ENCODE measurements around the gene TMEM97.
A peak's percentile ranks its signal among the peaks of the same experiment; 100 is the strongest.

TMEM97 gene

GRCh38 chr17:28364665-28365363 is 45.8 kb downstream of the TMEM97 start, which contains the start of gene SEBOX:
SEBOX (minus strand) TSS chr17:28365199; CDS start chr17:28365151, 48 bp downstream.
- Histone ChIP-seq H3K4me1 (ENCODE audit: control insufficient read depth, insufficient read depth, low read length, poor library complexity, severe bottlenecking) (peaks cover 6% of the 10 kb centered on the region), H3K27ac (ENCODE audit: low read depth, low read length, severe bottlenecking) (no peak within 1 kb of the TSS), H3K9me3 (ENCODE audit: control insufficient read depth, low read length) (no peaks in the 10 kb centered on the region), H3K4me3 (ENCODE audit: extremely low read depth, insufficient read depth, low read length, poor library complexity, severe bottlenecking) (no peak within 1 kb of the TSS), H3K36me3 (ENCODE audit: control insufficient read depth, insufficient read depth, low read length) (peaks cover 48% of the 10 kb centered on the region)
- WGBS, 2 experiments (ENCODE audit: insufficient coverage in 2 of 2): 97% methylated on average over 6 to 9 of the region's 13 CpGs

GRCh38 chr17:28365487-28365886 is 46.5 kb downstream of the TMEM97 start:
- WGBS, 2 experiments (ENCODE audit: insufficient coverage in 2 of 2): 100% methylated on average over 2 of the region's 3 CpGs; no CpG with 5 or more reads in 1 of the 2 experiments
- H3K4me1 ChIP-seq (ENCODE audit: control insufficient read depth, insufficient read depth, low read length, poor library complexity, severe bottlenecking): peaks cover 10% of the 10 kb centered on the region
- no peaks in the 10 kb centered on the region for H3K9me3 ChIP-seq (ENCODE audit: control insufficient read depth, low read length)
- H3K36me3 ChIP-seq (ENCODE audit: control insufficient read depth, insufficient read depth, low read length): peaks cover 42% of the 10 kb centered on the region
- H3K4me3 ChIP-seq (ENCODE audit: extremely low read depth, insufficient read depth, low read length, poor library complexity, severe bottlenecking): no peak overlapping the region
- H3K27ac ChIP-seq (ENCODE audit: low read depth, low read length, severe bottlenecking): no peak overlapping the region

GRCh38 chr17:28366605-28367004 is 47.6 kb downstream of the TMEM97 start:
- Histone ChIP-seq H3K9me3 (ENCODE audit: control insufficient read depth, low read length) (no peaks in the 10 kb centered on the region), H3K36me3 (ENCODE audit: control insufficient read depth, insufficient read depth, low read length) (peaks cover 30% of the 10 kb centered on the region), H3K27ac (ENCODE audit: low read depth, low read length, severe bottlenecking) (peak overlapping the region; percentile 16), H3K4me1 (ENCODE audit: control insufficient read depth, insufficient read depth, low read length, poor library complexity, severe bottlenecking) (peaks cover 16% of the 10 kb centered on the region), H3K4me3 (ENCODE audit: extremely low read depth, insufficient read depth, low read length, poor library complexity, severe bottlenecking) (no peak overlapping the region)
- 100% methylated on average over 1 of the region's 1 CpG; no CpG with 5 or more reads in 1 of the 2 experiments for WGBS, 2 experiments (ENCODE audit: insufficient coverage in 2 of 2)

DNA sequence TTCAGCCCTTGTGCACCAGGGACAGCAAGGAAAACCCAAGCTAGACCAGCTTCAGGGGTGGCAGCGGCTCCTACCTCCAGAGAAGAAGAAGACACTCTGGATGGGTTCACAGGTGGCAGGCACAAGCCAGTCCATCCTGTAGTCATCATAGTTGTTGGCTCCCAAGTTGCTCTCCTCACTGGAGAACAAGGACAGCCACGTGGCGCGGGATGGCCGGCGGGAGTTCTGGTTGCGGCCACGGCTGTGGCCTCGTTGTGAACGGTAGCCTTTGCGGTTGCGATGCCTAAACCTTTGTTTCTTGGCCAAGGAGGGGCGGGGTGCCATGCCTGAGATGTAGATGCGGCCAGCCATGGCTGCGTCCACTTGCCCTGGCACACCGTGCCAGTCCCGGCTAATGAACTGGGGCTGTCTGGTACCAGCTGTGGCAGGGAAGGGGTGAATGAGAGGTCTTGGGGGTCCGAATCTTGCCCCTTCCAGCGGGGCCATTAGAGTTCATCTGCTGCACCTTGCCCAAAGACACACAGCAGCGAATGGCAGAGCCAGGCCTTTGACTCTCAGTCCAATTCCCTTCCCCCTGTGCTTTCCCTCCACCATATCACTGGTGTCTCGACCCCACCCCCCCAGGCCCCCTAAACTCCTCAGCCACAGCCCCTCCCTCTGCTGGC is 48.8 kb downstream of the TMEM97 start:
- Histone ChIP-seq H3K36me3 (ENCODE audit: control insufficient read depth, insufficient read depth, low read length) (peaks cover 22% of the 10 kb centered on the region), H3K9me3 (ENCODE audit: control insufficient read depth, low read length) (no peaks in the 10 kb centered on the region), H3K27ac (ENCODE audit: low read depth, low read length, severe bottlenecking) (no peak overlapping the region), H3K4me3 (ENCODE audit: extremely low read depth, insufficient read depth, low read length, poor library complexity, severe bottlenecking) (no peak overlapping the region), H3K4me1 (ENCODE audit: control insufficient read depth, insufficient read depth, low read length, poor library complexity, severe bottlenecking) (peaks cover 16% of the 10 kb centered on the region)
- 93 to 94% methylated on average over 17 to 20 of the region's 21 CpGs for WGBS, 2 experiments (ENCODE audit: insufficient coverage in 2 of 2)

DNA sequence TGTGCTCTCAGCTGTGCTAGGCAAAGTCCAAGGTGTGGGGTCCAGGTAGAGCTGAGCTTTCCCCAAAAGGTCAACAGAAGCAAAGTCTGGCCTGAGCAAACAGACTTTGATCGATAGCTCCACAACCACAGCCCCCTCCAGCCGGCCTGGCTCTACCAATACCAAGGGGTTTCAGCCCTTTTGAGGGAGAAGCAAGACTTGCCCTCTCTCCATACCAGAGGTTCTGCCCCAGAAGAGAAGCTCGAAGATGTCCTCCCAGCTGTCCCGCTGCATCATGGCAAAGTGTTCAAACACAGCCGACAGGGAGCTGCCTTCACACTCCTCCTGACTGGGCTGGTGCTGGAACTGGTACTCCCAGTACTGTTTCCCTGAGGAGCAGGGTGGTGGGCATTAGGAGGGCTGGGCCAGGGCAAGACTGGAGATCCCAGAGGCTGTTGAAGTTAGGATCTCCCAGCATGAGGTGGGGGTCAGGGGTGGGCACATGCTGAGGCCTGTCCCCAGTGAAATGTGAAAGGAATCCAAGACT is 49.4 kb downstream of the TMEM97 start:
- Histone ChIP-seq H3K4me1 (ENCODE audit: control insufficient read depth, insufficient read depth, low read length, poor library complexity, severe bottlenecking) (peaks cover 16% of the 10 kb centered on the region), H3K36me3 (ENCODE audit: control insufficient read depth, insufficient read depth, low read length) (peaks cover 18% of the 10 kb centered on the region), H3K9me3 (ENCODE audit: control insufficient read depth, low read length) (no peaks in the 10 kb centered on the region), H3K4me3 (ENCODE audit: extremely low read depth, insufficient read depth, low read length, poor library complexity, severe bottlenecking) (no peak overlapping the region), H3K27ac (ENCODE audit: low read depth, low read length, severe bottlenecking) (no peak overlapping the region)
- WGBS, 2 experiments (ENCODE audit: insufficient coverage in 2 of 2): 88 to 97% methylated on average over 4 to 5 of the region's 5 CpGs

- peaks cover 11% of the 10 kb centered on the region for H3K36me3 ChIP-seq (ENCODE audit: control insufficient read depth, insufficient read depth, low read length)
- no peaks in the 10 kb centered on the region for H3K9me3 ChIP-seq (ENCODE audit: control insufficient read depth, low read length)
- 95 to 98% methylated on average over 22 to 23 of the region's 23 CpGs for WGBS, 2 experiments (ENCODE audit: insufficient coverage in 2 of 2)
- no peak overlapping the region for H3K4me3 ChIP-seq (ENCODE audit: extremely low read depth, insufficient read depth, low read length, poor library complexity, severe bottlenecking)
- H3K27ac ChIP-seq (ENCODE audit: low read depth, low read length, severe bottlenecking): no peak overlapping the region
- peaks cover 16% of the 10 kb centered on the region for H3K4me1 ChIP-seq (ENCODE audit: control insufficient read depth, insufficient read depth, low read length, poor library complexity, severe bottlenecking)
These were observed 50.1 kb downstream of the TMEM97 start for GRCh38 chr17:28368915-28369683.

DNA sequence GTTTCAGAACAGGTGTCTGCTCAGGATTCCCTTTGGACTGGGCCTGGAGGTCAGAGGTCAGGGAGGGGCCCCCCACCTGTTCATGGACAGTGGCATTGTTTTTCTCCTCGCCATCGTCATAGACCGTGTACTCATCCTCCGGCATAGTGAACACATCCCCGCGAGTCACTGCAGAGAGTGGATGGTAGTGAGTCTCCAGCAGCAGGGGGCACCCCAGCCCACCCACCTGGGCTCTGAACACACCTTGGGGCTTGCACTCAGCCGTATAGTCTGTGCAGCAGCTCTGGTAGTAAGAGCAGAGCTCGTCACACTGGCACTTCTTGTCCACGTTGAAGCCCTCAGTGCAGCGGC is 50.7 kb downstream of the TMEM97 start:
- peaks cover 7% of the 10 kb centered on the region for H3K36me3 ChIP-seq (ENCODE audit: control insufficient read depth, insufficient read depth, low read length)
- WGBS, 2 experiments (ENCODE audit: insufficient coverage in 2 of 2): 83% methylated on average over 10 of the region's 10 CpGs
- no peak overlapping the region for H3K4me3 ChIP-seq (ENCODE audit: extremely low read depth, insufficient read depth, low read length, poor library complexity, severe bottlenecking)
- no peaks in the 10 kb centered on the region for H3K9me3 ChIP-seq (ENCODE audit: control insufficient read depth, low read length)
- H3K27ac ChIP-seq (ENCODE audit: low read depth, low read length, severe bottlenecking): peak overlapping the region; percentile 92
- peaks cover 16% of the 10 kb centered on the region for H3K4me1 ChIP-seq (ENCODE audit: control insufficient read depth, insufficient read depth, low read length, poor library complexity, severe bottlenecking)

DNA sequence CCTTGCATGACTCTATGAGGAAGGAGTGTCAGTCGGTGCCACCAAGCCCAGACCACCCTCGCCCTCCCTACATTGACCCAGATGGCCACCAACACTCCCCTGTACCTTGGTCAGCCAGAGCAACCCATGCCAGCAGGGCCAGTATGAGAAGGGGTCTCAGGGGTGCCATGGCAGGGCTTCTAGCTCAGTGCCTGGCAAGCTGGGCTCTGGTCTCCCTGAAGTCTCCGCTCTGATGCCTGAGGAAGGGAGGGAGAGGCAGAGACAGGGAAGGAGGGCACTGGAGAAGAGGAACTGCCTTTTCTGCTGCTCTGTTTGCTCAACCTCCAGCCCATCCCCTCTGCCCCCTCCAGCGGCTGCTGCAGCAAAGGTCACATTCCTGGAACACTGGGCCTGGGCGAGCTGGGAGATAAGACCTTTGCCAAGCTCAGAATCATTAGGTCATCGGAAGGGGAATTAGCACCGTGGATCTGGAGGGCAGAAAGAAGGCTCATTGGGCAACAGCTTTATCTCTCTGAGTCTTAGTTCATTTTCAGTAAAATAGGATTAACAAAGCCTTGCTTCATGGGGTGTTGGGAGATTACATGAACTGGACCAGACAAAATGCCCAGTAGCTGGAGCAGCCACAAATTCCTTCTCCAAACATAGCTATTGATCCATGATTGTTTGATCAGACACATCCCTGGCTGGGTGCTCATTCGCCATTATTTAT is 51.2 kb downstream of the TMEM97 start, which contains the start of gene VTN:
Gene VTN, minus strand, starts transcription at position 273 of the 709 bp plus-strand sequence. Its CDS starts 104 bp downstream, at position 169.
- H3K9me3 ChIP-seq (ENCODE audit: control insufficient read depth, low read length): no peaks in the 10 kb centered on the region
- peak within 1 kb of the TSS; percentile 58 for H3K4me3 ChIP-seq (ENCODE audit: extremely low read depth, insufficient read depth, low read length, poor library complexity, severe bottlenecking)
- peaks cover 5% of the 10 kb centered on the region for H3K36me3 ChIP-seq (ENCODE audit: control insufficient read depth, insufficient read depth, low read length)
- 24 to 51% methylated on average over 5 of the region's 8 CpGs for WGBS, 2 experiments (ENCODE audit: insufficient coverage in 2 of 2)
- peak within 1 kb of the TSS; percentile 92 for H3K27ac ChIP-seq (ENCODE audit: low read depth, low read length, severe bottlenecking)
- peaks cover 16% of the 10 kb centered on the region for H3K4me1 ChIP-seq (ENCODE audit: control insufficient read depth, insufficient read depth, low read length, poor library complexity, severe bottlenecking)

- 83 to 100% methylated on average over 1 of the region's 1 CpG for WGBS, 2 experiments (ENCODE audit: insufficient coverage in 2 of 2)
- peak overlapping the region; percentile 92 for H3K27ac ChIP-seq (ENCODE audit: low read depth, low read length, severe bottlenecking)
- H3K36me3 ChIP-seq (ENCODE audit: control insufficient read depth, insufficient read depth, low read length): peaks cover 5% of the 10 kb centered on the region
- H3K4me1 ChIP-seq (ENCODE audit: control insufficient read depth, insufficient read depth, low read length, poor library complexity, severe bottlenecking): peaks cover 16% of the 10 kb centered on the region
- H3K9me3 ChIP-seq (ENCODE audit: control insufficient read depth, low read length): no peaks in the 10 kb centered on the region
- no peak overlapping the region for H3K4me3 ChIP-seq (ENCODE audit: extremely low read depth, insufficient read depth, low read length, poor library complexity, severe bottlenecking)
These were observed 51.7 kb downstream of the TMEM97 start for GRCh38 chr17:28370744-28371103.

All from mesodermal cell (in vitro differentiated cells).